Amniotic stem cell (primary cell): ENCODE measurements around the gene AKAP11.

Experiments used
- DNase-seq: peaks from one replicate; lab custom pipeline; 2025; lab: John Stamatoyannopoulos, UW

Gene AKAP11

DNA sequence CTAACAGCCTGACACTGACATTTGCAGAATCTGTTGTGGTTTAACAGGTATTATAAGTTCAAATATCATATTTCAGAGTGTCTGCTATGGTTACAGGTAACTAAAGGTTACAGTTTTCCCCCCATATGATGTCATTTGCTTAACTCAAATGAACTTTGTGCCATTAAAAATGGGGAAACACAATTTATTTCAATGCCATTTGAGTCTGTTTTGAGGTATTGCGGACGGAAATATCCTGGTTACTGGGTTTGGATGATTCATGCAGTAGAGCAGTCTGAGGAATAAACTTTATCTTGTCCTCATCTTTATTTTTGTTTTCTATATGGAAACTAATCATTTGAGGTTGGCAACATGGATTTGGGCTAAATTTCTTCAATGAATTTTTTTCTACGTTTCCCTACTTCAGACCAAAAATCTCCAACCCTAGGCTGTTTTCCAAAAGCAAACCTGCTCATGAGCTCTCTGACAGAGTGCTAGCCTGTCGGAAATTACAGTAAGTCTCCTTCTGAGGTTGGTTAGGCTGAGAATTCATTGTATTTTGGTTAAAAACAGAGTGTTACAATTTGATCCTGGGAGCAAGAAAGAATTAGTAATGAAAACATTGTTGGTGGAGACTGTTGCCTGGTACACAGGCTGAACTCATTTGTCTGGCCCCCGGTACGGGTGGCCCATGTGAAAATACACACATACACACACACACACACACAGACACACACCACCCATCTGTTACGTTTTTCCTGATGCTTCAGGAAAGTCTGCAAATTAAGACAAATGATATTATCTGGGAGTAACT is 66.1 kb downstream of the AKAP11 start:
- DNase-seq: no peak

- no peak for DNase-seq
Observed at GRCh38 chr13:42345367-42345766, 73.4 kb downstream of the AKAP11 start.

DNA sequence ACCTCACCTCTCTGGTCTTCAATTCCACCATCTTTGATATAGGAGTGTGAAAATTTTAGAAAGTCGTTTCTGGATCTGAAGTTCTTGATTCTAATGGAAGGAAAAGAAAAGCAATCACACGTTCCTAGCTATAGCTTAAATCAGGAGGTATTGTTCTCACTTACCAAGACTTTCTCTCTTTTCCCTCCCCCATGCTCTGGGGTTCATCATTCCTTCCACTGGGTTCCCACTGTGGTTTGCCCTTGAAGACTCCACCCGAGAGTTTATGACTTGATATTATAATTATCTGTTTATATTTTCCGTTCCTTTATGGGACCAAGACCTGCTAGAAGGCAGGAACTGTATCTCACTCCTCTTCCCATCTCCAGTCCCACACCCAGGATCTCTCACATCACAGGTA is 76.6 kb downstream of the AKAP11 start:
- no peak for DNase-seq

- DNase-seq: no peak
Observed at GRCh38 chr13:42350141-42350540, 78.2 kb downstream of the AKAP11 start.

DNA sequence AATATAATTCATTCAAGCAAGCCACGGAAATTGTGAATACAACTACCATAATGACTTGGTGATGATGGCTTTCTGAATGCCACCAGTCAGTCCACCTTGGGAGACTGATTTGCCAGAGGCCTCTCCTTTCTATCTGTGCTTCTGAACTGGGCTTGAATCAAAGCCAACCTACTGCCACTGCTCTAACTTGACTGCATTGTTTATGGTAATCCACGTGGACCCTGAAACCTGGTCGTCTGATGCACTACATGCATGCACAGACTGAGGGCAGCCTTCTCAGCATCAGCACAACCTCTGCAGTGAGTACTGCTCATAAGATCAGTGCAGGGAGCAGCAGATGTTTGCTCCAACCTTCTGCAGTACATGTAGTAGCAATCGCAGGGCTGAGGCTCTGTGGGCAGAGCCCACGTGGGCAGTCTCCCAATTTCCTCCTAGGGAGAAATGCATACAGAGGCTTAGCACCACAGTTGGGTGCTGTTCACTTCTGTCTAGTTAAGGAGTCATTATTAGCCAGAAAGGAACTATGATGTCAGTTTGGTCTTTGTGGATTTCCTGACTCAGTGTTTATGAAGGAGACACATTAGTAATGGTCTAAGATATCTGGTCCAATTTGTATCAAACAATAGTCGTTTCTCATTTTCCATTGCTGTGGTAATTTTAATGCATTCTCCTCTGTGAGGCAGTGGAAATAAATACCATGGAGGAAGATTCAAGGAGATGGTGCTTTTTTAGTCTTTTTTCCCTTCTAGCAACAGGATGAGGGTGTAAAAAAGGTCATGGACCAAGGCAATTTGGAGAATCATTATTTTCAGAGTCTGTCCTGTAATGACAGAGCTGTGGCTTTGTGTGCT is 82.5 kb downstream of the AKAP11 start:
- no peak for DNase-seq

GRCh38 chr13:42355092-42355485 is 83.1 kb downstream of the AKAP11 start:
- no peak for DNase-seq

DNA sequence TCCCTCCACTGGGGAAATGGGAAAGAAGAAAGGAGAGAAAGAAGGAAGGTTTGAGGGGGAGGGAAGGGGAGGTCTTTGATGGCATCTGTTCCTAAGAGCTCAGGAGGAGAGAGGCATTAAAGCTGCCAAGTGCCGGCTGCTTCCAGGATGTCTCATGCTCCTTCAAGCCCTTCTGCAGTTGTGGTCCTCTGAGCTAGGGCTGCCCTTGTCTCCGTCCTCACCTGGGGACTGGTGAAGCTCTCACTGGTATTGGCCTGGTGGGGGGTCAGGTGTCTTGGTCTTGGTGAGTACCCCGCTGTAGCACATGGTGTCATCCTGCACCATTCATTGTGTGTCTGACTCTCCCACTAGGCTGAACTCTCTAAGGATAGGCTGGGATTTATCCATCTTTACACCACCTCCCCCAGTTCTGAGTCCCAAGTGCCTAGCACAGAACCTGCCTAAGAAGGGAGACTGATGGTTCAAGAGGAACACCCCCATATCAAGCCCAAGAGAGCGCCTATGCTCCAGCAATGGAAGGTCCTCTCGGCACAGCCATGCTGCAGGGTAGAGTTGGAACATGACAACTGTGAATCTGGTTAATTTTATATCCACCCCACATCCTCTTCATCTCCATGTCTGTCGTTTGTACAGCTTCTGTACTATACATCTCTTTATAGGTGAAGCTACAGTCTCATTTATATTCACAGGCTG is 83.7 kb downstream of the AKAP11 start:
- no peak for DNase-seq

DNA sequence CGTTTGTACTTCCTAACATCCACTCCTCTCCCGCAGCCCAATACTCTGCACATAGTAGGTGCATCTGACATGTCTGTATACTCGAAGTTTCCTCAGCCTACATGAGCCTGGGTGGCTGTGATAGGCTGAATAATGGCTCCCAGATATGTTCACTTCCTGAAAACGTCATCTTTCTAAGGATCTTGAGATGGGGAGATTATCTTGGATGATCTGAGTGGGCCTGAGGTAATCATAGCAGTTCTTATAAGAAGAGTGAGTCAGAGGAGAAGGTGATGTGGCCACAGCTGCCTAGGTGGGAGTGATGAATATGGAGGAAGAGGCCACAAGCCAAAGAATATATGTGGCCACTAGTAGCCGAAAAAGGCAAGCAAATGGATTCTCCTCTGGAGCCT is 84.2 kb downstream of the AKAP11 start:
- DNase-seq: no peak

DNA sequence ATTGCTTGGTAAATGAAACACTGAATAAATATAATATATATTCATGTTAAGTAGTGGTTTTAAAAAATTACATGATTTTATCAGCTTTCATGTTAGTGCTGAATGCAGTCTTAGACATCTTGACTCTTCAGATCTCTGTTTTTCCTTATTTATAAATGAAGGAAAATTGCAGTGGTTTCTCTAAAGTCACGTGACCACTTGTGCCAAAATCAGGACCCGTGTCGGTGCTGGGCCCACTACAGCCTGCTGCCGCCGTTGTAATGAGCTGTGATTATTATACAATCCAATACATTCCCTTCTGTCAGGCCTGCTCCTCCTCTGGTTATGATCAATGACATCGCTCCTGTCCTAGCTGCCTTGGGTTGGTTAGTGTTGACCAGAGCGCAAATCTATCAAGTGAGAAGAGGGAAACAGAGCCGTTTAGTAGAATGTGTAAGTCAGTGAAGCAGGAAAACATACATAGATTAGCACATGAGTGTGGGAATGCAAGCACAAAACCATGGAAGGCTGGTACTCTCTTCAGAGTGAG is 88.2 kb downstream of the AKAP11 start:
- no peak for DNase-seq

DNA sequence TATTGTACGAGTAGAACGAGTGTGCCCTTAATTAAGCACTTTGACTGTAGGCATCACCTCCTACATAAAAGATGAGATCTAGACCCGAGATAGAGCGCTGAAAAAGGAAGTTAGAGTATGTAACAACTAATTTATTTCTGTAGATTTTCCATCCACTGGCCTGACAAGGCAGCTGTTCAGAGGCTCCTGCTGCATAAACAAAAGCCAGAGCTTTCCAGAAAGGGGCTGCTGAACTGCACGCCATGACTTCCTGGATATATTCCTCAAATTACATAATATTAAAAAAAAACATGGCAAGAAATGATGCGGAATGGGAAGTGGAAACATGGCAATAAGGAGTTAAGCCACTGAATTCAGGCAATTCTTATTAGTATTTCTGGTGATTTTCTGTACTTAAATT is 89.7 kb downstream of the AKAP11 start:
- DNase-seq: no peak

GRCh38 chr13:42363941-42364612 is 92.1 kb downstream of the AKAP11 start:
- no peak for DNase-seq

GRCh38 chr13:42364613-42365000 is 92.7 kb downstream of the AKAP11 start:
- DNase-seq: no peak

DNA sequence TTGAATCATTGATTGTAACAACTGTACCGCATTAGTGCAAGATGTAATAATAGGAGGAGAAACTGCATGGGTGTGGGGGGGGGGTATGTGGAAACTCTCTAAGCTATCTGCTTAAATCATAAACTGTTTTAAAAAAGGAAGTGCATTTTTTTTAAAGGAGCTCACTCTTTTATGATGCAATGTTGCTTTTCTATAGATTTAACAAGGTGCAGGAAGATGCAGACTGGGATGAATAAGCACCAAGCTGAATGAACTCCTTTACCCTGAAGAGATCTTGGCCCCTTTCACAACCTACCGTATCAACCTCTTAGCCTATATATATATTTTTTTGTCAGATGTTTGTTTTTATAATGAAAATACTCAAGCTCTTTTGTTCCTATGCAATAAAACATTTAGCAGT is 95.9 kb downstream of the AKAP11 start:
- no peak for DNase-seq

DNA sequence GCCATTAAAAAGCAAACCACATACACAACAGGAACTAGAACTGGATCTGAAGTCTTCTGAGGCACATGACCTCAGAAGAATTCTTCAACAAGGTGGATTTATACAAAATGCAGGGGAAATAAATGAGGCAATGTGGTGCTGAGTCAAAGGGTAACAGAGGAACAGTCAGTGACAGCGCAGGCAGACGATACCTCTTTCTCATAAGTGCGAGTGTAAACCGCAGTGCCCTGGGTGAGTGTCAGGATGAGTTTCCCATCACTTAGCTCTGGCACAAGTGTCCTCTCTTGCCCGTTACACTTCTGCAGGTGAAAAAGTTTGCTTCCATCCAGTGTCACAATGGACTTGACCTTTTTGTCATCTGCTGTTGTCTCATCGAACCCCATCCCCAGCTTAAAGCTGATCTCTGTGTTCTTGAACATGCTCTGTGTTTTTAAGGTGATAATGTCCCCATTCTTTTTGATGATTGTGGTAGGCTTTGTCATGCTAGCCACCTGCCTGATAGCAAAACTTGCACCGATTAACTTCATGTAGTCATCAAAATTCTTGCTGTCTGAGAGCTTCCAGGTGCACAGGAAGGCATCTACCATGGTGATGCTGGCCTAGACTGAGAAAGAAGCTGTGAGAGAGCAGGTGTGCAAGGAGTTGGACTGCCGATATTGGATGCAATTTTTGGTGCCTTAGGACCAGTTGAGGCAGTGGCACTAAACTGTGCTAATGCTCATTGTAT is 97.3 kb downstream of the AKAP11 start:
- DNase-seq: no peak

GRCh38 chr13:42370229-42370628 is 98.3 kb downstream of the AKAP11 start:
- DNase-seq: no peak
